ENCODE measurements around the gene SOX18. TPM values are rescaled to one million over a fixed set of nuclear protein-coding genes. Genes with fewer than 3 reads are reported as not detected.

SOX18 gene
- total and polyA plus RNA-seq, 2 of the 13 experiments (the other 11 are each of a cell fraction or from before 2014, with no cell fraction given): 1.6 to 1.9 TPM

- TF ChIP-seq ZNF770 (CRISPR knock-in tag; IDR thresholded peaks at IDR 0.05) (0 out of 2 replicates have a peak, but pooled peaks have one; percentile 28), SMC3 (IDR thresholded peaks at IDR 0.05; ENCODE audit: low read length) (peak; percentile 45; the same call in 1 of the 2 replicates), PBX2 (CRISPR knock-in tag; IDR thresholded peaks at IDR 0.05) (no peak), RERE (CRISPR knock-in tag; IDR thresholded peaks at IDR 0.05; ENCODE audit: low read depth) (no peak), HDAC2 (CRISPR knock-in tag; IDR thresholded peaks at IDR 0.05) (0 out of 2 replicates have a peak, but pooled peaks have one; percentile 14), DNMT3B (CRISPR knock-in tag; conservative IDR thresholded peaks at IDR 0.05) (no peak), ZBTB7A (CRISPR knock-in tag; IDR thresholded peaks at IDR 0.05) (peak; percentile 89; the same call in 1 of the 2 replicates)
- TF ChIP-seq, protein P1, sequence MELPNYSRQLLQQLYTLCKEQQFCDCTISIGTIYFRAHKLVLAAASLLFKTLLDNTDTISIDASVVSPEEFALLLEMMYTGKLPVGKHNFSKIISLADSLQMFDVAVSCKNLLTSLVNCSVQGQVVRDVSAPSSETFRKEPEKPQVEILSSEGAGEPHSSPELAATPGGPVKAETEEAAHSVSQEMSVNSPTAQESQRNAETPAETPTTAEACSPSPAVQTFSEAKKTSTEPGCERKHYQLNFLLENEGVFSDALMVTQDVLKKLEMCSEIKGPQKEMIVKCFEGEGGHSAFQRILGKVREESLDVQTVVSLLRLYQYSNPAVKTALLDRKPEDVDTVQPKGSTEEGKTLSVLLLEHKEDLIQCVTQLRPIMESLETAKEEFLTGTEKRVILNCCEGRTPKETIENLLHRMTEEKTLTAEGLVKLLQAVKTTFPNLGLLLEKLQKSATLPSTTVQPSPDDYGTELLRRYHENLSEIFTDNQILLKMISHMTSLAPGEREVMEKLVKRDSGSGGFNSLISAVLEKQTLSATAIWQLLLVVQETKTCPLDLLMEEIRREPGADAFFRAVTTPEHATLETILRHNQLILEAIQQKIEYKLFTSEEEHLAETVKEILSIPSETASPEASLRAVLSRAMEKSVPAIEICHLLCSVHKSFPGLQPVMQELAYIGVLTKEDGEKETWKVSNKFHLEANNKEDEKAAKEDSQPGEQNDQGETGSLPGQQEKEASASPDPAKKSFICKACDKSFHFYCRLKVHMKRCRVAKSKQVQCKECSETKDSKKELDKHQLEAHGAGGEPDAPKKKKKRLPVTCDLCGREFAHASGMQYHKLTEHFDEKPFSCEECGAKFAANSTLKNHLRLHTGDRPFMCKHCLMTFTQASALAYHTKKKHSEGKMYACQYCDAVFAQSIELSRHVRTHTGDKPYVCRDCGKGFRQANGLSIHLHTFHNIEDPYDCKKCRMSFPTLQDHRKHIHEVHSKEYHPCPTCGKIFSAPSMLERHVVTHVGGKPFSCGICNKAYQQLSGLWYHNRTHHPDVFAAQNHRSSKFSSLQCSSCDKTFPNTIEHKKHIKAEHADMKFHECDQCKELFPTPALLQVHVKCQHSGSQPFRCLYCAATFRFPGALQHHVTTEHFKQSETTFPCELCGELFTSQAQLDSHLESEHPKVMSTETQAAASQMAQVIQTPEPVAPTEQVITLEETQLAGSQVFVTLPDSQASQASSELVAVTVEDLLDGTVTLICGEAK (IDR thresholded peaks at IDR 0.05): no peak
- TF ChIP-seq, protein P1 (CRISPR knock-in tag; IDR thresholded peaks at IDR 0.05): 0 out of 2 replicates have a peak, but pooled peaks have one; percentile 11
Observed at GRCh38 chr20:64069614-64070243, 20.3 kb upstream of the SOX18 start (continued).

All from HepG2 (cell line).